ENCODE data around the gene SLC12A3. TPM values are rescaled to one million over a fixed set of nuclear protein-coding genes. Genes with fewer than 3 reads are reported as not detected.

SLC12A3 gene
- total and polyA plus RNA-seq, 4 experiments from 2014 or later, result not detected

- ChIA-PET CTCF (ENCODE audit: partially characterized antibody) (no interaction called here), POLR2A (ENCODE audit: partially characterized antibody) (interaction anchor here (1.5 kb wide), 1 partner anchor 19 kb away, joined by 4 read pairs; the partner anchor contains the start of gene HERPUD1)
- Histone ChIP-seq H3K27me3 (ENCODE audit: insufficient read depth, low read length) (no peaks in the 10 kb centered on the region), H3K9me3 (ENCODE audit: control insufficient read depth in 1 of 2, low read length in 2 of 2) (no peaks in the 10 kb centered on the region), H3K27ac (ENCODE audit: low read depth, low read length) (no peak overlapping the region), H3K4me3 (ENCODE audit: low read length in 2 of 2) (no peak overlapping the region), H3K36me3 (ENCODE audit: insufficient read depth, low read length) (no peaks in the 10 kb centered on the region), H3K4me1 (ENCODE audit: insufficient read depth, low read length) (peaks cover 28% of the 10 kb centered on the region)
- DNase-seq, result no peak
- H3K9me3 Mint-ChIP-seq, result no peaks in the 10 kb centered on the region
- peaks cover 18 to 26% (median 21%) of the 10 kb centered on the region in 4 donors for H3K4me1 Mint-ChIP-seq
- no peak overlapping the region for H3K4me3 Mint-ChIP-seq
- H3K27me3 Mint-ChIP-seq, result peaks cover 3 to 6% of the 10 kb centered on the region in 2 donors
- H3K36me3 Mint-ChIP-seq, result no peaks in the 10 kb centered on the region
- intact Hi-C loops (cut with micrococcal nuclease), result no loop called here
- H3K27ac Mint-ChIP-seq, result peak overlapping the region in 2 of 7 donors; percentile 36 to 42
These were observed 48.0 kb downstream of the SLC12A3 start for GRCh38 chr16:56912746-56913708.

GRCh38 chr16:56914896-56915295, 49.9 kb downstream of the SLC12A3 start:
- no peaks in the 10 kb centered on the region for H3K36me3 Mint-ChIP-seq
- no peak for DNase-seq
- H3K27ac Mint-ChIP-seq, result no peak overlapping the region
- peaks cover 30% of the 10 kb centered on the region for H3K4me1 ChIP-seq (ENCODE audit: insufficient read depth, low read length)
- ChIA-PET CTCF (ENCODE audit: partially characterized antibody) (interaction anchor here (1.3 kb wide), 1 partner anchor 21 kb away, joined by 3 read pairs; no protein-coding TSS in a partner anchor), POLR2A (ENCODE audit: partially characterized antibody) (interaction anchor here (0.6 to 0.8 kb wide), 2 partner anchors 22 to 109 kb away, joined by 3 read pairs; no protein-coding TSS in a partner anchor)
- peaks cover 19 to 31% (median 23%) of the 10 kb centered on the region in 4 donors for H3K4me1 Mint-ChIP-seq
- no peaks in the 10 kb centered on the region for H3K9me3 ChIP-seq (ENCODE audit: control insufficient read depth in 1 of 2, low read length in 2 of 2)
- no peak overlapping the region for H3K27ac ChIP-seq (ENCODE audit: low read depth, low read length)
- H3K4me3 ChIP-seq (ENCODE audit: low read length in 2 of 2), result no peak overlapping the region
- intact Hi-C loops (cut with micrococcal nuclease), result no loop called here
- no peaks in the 10 kb centered on the region for H3K27me3 ChIP-seq (ENCODE audit: insufficient read depth, low read length)
- no peaks in the 10 kb centered on the region for H3K36me3 ChIP-seq (ENCODE audit: insufficient read depth, low read length)
- no peak overlapping the region for H3K4me3 Mint-ChIP-seq
- H3K27me3 Mint-ChIP-seq, result peaks cover 3 to 6% of the 10 kb centered on the region in 2 donors
- no peaks in the 10 kb centered on the region for H3K9me3 Mint-ChIP-seq

GRCh38 chr16:56915336-56916119, 50.5 kb downstream of the SLC12A3 start:
- Mint-ChIP-seq H3K27ac (peak overlapping the region in 3 of 7 donors; percentile 41 to 61 (median 60)), H3K4me1 (peaks cover 19 to 31% (median 22%) of the 10 kb centered on the region in 4 donors), H3K36me3 (no peaks in the 10 kb centered on the region), H3K4me3 (no peak overlapping the region), H3K27me3 (peaks cover 3 to 5% of the 10 kb centered on the region in 2 donors), H3K9me3 (no peaks in the 10 kb centered on the region)
- no peaks in the 10 kb centered on the region for H3K27me3 ChIP-seq (ENCODE audit: insufficient read depth, low read length)
- no peaks in the 10 kb centered on the region for H3K36me3 ChIP-seq (ENCODE audit: insufficient read depth, low read length)
- H3K4me1 ChIP-seq (ENCODE audit: insufficient read depth, low read length), result peaks cover 27% of the 10 kb centered on the region
- intact Hi-C loops (cut with micrococcal nuclease), result no loop called here
- POLR2A ChIA-PET (ENCODE audit: partially characterized antibody), result interaction anchor here (0.6 to 0.9 kb wide), 3 partner anchors 22 to 270 kb away, joined by 3 to 4 read pairs (median 3); partner anchors contain the start of gene PSME3IP1
- no peak overlapping the region for H3K27ac ChIP-seq (ENCODE audit: low read depth, low read length)
- no peak for DNase-seq
- no peak overlapping the region for H3K4me3 ChIP-seq (ENCODE audit: low read length in 2 of 2)
- no peaks in the 10 kb centered on the region for H3K9me3 ChIP-seq (ENCODE audit: control insufficient read depth in 1 of 2, low read length in 2 of 2)
- CTCF ChIA-PET (ENCODE audit: partially characterized antibody), result interaction anchor here (1.3 kb wide), 1 partner anchor 21 kb away, joined by 3 read pairs; no protein-coding TSS in a partner anchor

GRCh38 chr16:56916571-56917403, 51.8 kb downstream of the SLC12A3 start:
- peak in 4 of 5 donors; percentile 26 to 50 (median 35) for DNase-seq
- Histone ChIP-seq H3K4me1 (ENCODE audit: insufficient read depth, low read length) (peaks cover 20% of the 10 kb centered on the region), H3K36me3 (ENCODE audit: insufficient read depth, low read length) (no peaks in the 10 kb centered on the region), H3K4me3 (ENCODE audit: low read length in 2 of 2) (peak overlapping the region in 1 of 2 donors; percentile 13), H3K27ac (ENCODE audit: low read depth, low read length) (peak overlapping the region; percentile 35), H3K9me3 (ENCODE audit: control insufficient read depth in 1 of 2, low read length in 2 of 2) (no peaks in the 10 kb centered on the region), H3K27me3 (ENCODE audit: insufficient read depth, low read length) (no peaks in the 10 kb centered on the region)
- Mint-ChIP-seq H3K27ac (peak overlapping the region; percentile 61 to 93 (median 86)), H3K4me3 (peak overlapping the region; percentile 1 to 85 (median 56)), H3K4me1 (peaks cover 15 to 31% (median 16%) of the 10 kb centered on the region in 4 donors), H3K27me3 (peaks cover 3 to 4% of the 10 kb centered on the region in 2 donors), H3K36me3 (no peaks in the 10 kb centered on the region), H3K9me3 (no peaks in the 10 kb centered on the region)
- ChIA-PET POLR2A (ENCODE audit: partially characterized antibody) (interaction anchor here (0.9 to 5.2 kb wide), 3 partner anchors 14 to 269 kb away, joined by 4 to 45 read pairs (median 5); partner anchors contain the start of genes HERPUD1 and PSME3IP1), CTCF (ENCODE audit: partially characterized antibody) (interaction anchor here (0.9 to 1.7 kb wide), 2 partner anchors 49 to 239 kb away, joined by 3 to 4 read pairs; no protein-coding TSS in a partner anchor)
- intact Hi-C loops (cut with micrococcal nuclease), result no loop called here

- Mint-ChIP-seq H3K27ac (peak overlapping the region in 1 of 7 donors; percentile 52), H3K36me3 (no peaks in the 10 kb centered on the region), H3K4me1 (peaks cover 15 to 26% (median 15%) of the 10 kb centered on the region in 4 donors), H3K4me3 (no peak overlapping the region), H3K9me3 (no peaks in the 10 kb centered on the region), H3K27me3 (peaks cover 0 to 3% of the 10 kb centered on the region in 2 donors)
- Histone ChIP-seq H3K27ac (ENCODE audit: low read depth, low read length) (no peak overlapping the region), H3K36me3 (ENCODE audit: insufficient read depth, low read length) (no peaks in the 10 kb centered on the region), H3K9me3 (ENCODE audit: control insufficient read depth in 1 of 2, low read length in 2 of 2) (no peaks in the 10 kb centered on the region), H3K27me3 (ENCODE audit: insufficient read depth, low read length) (no peaks in the 10 kb centered on the region), H3K4me1 (ENCODE audit: insufficient read depth, low read length) (peaks cover 20% of the 10 kb centered on the region), H3K4me3 (ENCODE audit: low read length in 2 of 2) (no peak overlapping the region)
- intact Hi-C loops (cut with micrococcal nuclease), result no loop called here
- ChIA-PET CTCF (ENCODE audit: partially characterized antibody) (interaction anchor here (1.7 kb wide), 1 partner anchor 51 kb away, joined by 4 read pairs; no protein-coding TSS in a partner anchor), POLR2A (ENCODE audit: partially characterized antibody) (interaction anchor here (5.2 kb wide), 1 partner anchor 12 kb away, joined by 45 read pairs; the partner anchor contains the start of gene HERPUD1)
- no peak for DNase-seq
These were observed 53.5 kb downstream of the SLC12A3 start for GRCh38 chr16:56918467-56919012.

Measured in CD4-positive, alpha-beta memory T cell (primary cell).